ENCODE measurements around the gene CHAF1B. TPM values are rescaled to one million over a fixed set of nuclear protein-coding genes. Genes with fewer than 3 reads are reported as not detected.

CHAF1B gene
- total and polyA plus RNA-seq, 9 of the 15 experiments (the other 6 are each of a cell fraction or from before 2014, with no cell fraction given) = 7.5 to 36.8 (median 21.0) TPM

- FAIRE-seq (no peak), ATAC-seq (0 out of 3 replicates have a peak, but pooled peaks have one; percentile 26), DNase-seq (ENCODE audit: extremely low read depth in 1 of 4, low spot score in 3 of 4) (no peak)
- WGBS (ENCODE audit: insufficient coverage, low coverage, missing lambda C conversion rate) = 90% methylated on average over 5 of the region's 5 CpGs
- Histone ChIP-seq H2AFZ (ENCODE audit: low read depth, low read length) (no peak overlapping the region), H3K9ac (ENCODE audit: insufficient read depth in 1 of 2, low read depth in 2 of 2, low read length in 2 of 2) (no peak overlapping the region), H3K27ac (ENCODE audit: extremely low read depth, low read depth, low read length) (no peak overlapping the region), H3K4me2 (ENCODE audit: insufficient read depth, low read length) (no peak overlapping the region), H3K4me1 (replicated peaks in 1 of 2; ENCODE audit: control insufficient read depth in 2 of 2, insufficient read depth in 2 of 2, low read length in 2 of 2) (no peaks in the 10 kb centered on the region), H4K20me1 (replicated peaks; ENCODE audit: control insufficient read depth, insufficient read depth, low read length) (0 out of 2 replicates have a peak, but pooled peaks cover 5% of the 10 kb centered on the region), H3K9me3 (replicated peaks; ENCODE audit: control insufficient read depth, insufficient read depth, low read depth, low read length) (no peaks in the 10 kb centered on the region), H3K9me1 (ENCODE audit: control insufficient read depth, insufficient read depth, low read length) (no peaks in the 10 kb centered on the region), H3K36me3 (ENCODE audit: control insufficient read depth, insufficient read depth, low read length) (peaks cover 63% of the 10 kb centered on the region), H3K4me3 (no peak overlapping the region), H3K27me3 (ENCODE audit: control insufficient read depth in 2 of 2, insufficient read depth in 2 of 2, low read length in 2 of 2) (no peaks in the 10 kb centered on the region; a peak in 1 of 5 replicates), H3K79me2 (ENCODE audit: control insufficient read depth, insufficient read depth, low read length) (no peaks in the 10 kb centered on the region)
- intact Hi-C loops (cut with micrococcal nuclease) = no loop called here
- no TSS peak for BruUV-seq (replicated peaks)
- ChIA-PET CTCF (ENCODE audit: low intra/inter-chr PET ratio) (interaction anchor here (0.6 kb wide), 1 partner anchor 101 kb away, joined by 3 read pairs; no protein-coding TSS in a partner anchor), POLR2A (no interaction called here)
- TF ChIP-seq PKNOX1 (IDR thresholded peaks at IDR 0.05) = no peak
- no peak for TF ChIP-seq ATF3 (IDR thresholded peaks at IDR 0.05)
- no peak for TF ChIP-seq ATF3 (CRISPR knock-in tag; conservative IDR thresholded peaks at IDR 0.05)
- no peak for TF ChIP-seq ZNF57 (CRISPR knock-in tag; IDR thresholded peaks at IDR 0.05)
- TF ChIP-seq GABPB1 (CRISPR knock-in tag; IDR thresholded peaks at IDR 0.05) = no peak
- TF ChIP-seq MCM7 (IDR thresholded peaks at IDR 0.05) = no peak
- TF ChIP-seq NR0B1 (IDR thresholded peaks at IDR 0.05; ENCODE audit: partially characterized antibody) = no peak
- TF ChIP-seq ZNF75A (CRISPR knock-in tag; IDR thresholded peaks at IDR 0.05) = no peak
- no peak for TF ChIP-seq ZNF655 (CRISPR knock-in tag; IDR thresholded peaks at IDR 0.05)
- TF ChIP-seq HDAC3 (IDR thresholded peaks at IDR 0.05; ENCODE audit: borderline replicate concordance, partially characterized antibody) = no peak
- in situ Hi-C loops (cut with MboI) = no loop called here
These were observed 18.5 kb downstream of the CHAF1B start for GRCh38 chr21:36403713-36404112.
